HG03066 (cell line): ENCODE measurements around the gene ANO5.

Source experiments
- ATAC-seq: cut with Tn5 transposase; IDR thresholded peaks from one replicate; pipeline ENCODE4 v1.9.1; 2021; ENCODE audit warnings: low read depth; ENCODE audit not compliant: unreplicated experiment

ANO5 gene

GRCh38 chr11:22192642-22193347, at the start of gene ANO5:
ANO5 (plus strand) TSS chr11:22193085; CDS start chr11:22193493, 408 bp downstream.
- peak; percentile 58 for ATAC-seq

GRCh38 chr11:22151649-22152197, 41.2 kb upstream of the ANO5 start:
- no peak for ATAC-seq

- ATAC-seq = no peak
These were observed 35.4 kb upstream of the ANO5 start for GRCh38 chr11:22157531-22157930.

- ATAC-seq = no peak
These were observed 31.4 kb upstream of the ANO5 start for GRCh38 chr11:22161489-22161888.

GRCh38 chr11:22162756-22163155, 30.1 kb upstream of the ANO5 start:
- no peak for ATAC-seq

- peak; percentile 84 for ATAC-seq
These were observed 29.5 kb upstream of the ANO5 start for GRCh38 chr11:22163394-22163797.

- no peak for ATAC-seq
These were observed 27.8 kb upstream of the ANO5 start for GRCh38 chr11:22165087-22165486.

GRCh38 chr11:22165759-22166513, 26.9 kb upstream of the ANO5 start:
- ATAC-seq = no peak

GRCh38 chr11:22169833-22170232, 23.1 kb upstream of the ANO5 start:
- no peak for ATAC-seq

GRCh38 chr11:22173532-22173931, 19.4 kb upstream of the ANO5 start:
- no peak for ATAC-seq

- no peak for ATAC-seq
These were observed 15.7 kb upstream of the ANO5 start for GRCh38 chr11:22177186-22177585.

GRCh38 chr11:22179626-22180025, 13.3 kb upstream of the ANO5 start:
- no peak for ATAC-seq

- ATAC-seq = no peak
These were observed 12.8 kb upstream of the ANO5 start for GRCh38 chr11:22180131-22180530.

- ATAC-seq = no peak
These were observed 3.2 kb upstream of the ANO5 start for GRCh38 chr11:22189660-22190059.

GRCh38 chr11:22190827-22191463, 1.9 kb upstream of the ANO5 start:
- ATAC-seq = no peak

GRCh38 chr11:22192289-22192641, 620 bp upstream of the ANO5 start:
- no peak for ATAC-seq

GRCh38 chr11:22193348-22194051, 615 bp downstream of the ANO5 start:
- ATAC-seq = peak; percentile 28

- no peak for ATAC-seq
These were observed 1.4 kb downstream of the ANO5 start for GRCh38 chr11:22194306-22194705.

- ATAC-seq = no peak
These were observed 2.0 kb downstream of the ANO5 start for GRCh38 chr11:22194907-22195306.

GRCh38 chr11:22197139-22198005, 4.5 kb downstream of the ANO5 start:
- ATAC-seq = no peak
